ENCODE results near the gene PIP4K2A. TPM values are rescaled to one million over a fixed set of nuclear protein-coding genes. Genes with fewer than 3 reads are reported as not detected.

The PIP4K2A gene
- total and polyA plus RNA-seq, 2 experiments from 2014 or later: 39.9 to 40.1 TPM

GRCh38 chr10:22597138-22597537, 117.2 kb downstream of the PIP4K2A start:
- Histone ChIP-seq H3K4me1 (ENCODE audit: insufficient read depth) (peaks cover 20% of the 10 kb centered on the region), H3K4me3 (no peak overlapping the region), H3F3A (replicated peaks; ENCODE audit: low read depth) (no peaks in the 10 kb centered on the region), H3K4me2 (no peak overlapping the region), H3K27ac (ENCODE audit: low read depth) (no peak overlapping the region), H3K27me3 (ENCODE audit: insufficient read depth) (no peaks in the 10 kb centered on the region), H4K20me1 (replicated peaks; ENCODE audit: insufficient read depth) (0 out of 2 replicates have a peak, but pooled peaks cover 4% of the 10 kb centered on the region), H3K9me2 (ENCODE audit: insufficient read depth) (no peaks in the 10 kb centered on the region), H3K79me2 (replicated peaks; ENCODE audit: insufficient read depth) (peaks cover 21% of the 10 kb centered on the region), H3K36me3 (ENCODE audit: insufficient read depth) (no peaks in the 10 kb centered on the region), H2AFZ (no peak overlapping the region)
- Mint-ChIP-seq H3K27ac (no peak overlapping the region), H3K4me3 (no peak overlapping the region), H3K27me3 (ENCODE audit: insufficient read depth, low read depth, poor library complexity) (peaks cover 1% of the 10 kb centered on the region), H3K9me3 (no peaks in the 10 kb centered on the region), H3K36me3 (ENCODE audit: low read depth) (no peaks in the 10 kb centered on the region; the same call in 2 of the 3 replicates), H3K4me1 (peaks cover 32% of the 10 kb centered on the region)
- TF ChIP-seq EZH2phosphoT487 (IDR thresholded peaks at IDR 0.05; ENCODE audit: unreplicated experiment) (no peak), NANOG (IDR thresholded peaks at IDR 0.05; ENCODE audit: borderline replicate concordance) (no peak), CTCF (conservative IDR thresholded peaks at IDR 0.05; ENCODE audit: low read depth in 2 of 2) (no peak), ZNF462 (CRISPR knock-in tag; IDR thresholded peaks at IDR 0.05) (no peak), ZNF114 (CRISPR knock-in tag; IDR thresholded peaks at IDR 0.05) (no peak), ZNF331 (CRISPR knock-in tag; IDR thresholded peaks at IDR 0.05; ENCODE audit: low read depth) (no peak), REST (IDR thresholded peaks at IDR 0.05; ENCODE audit: unreplicated experiment) (no peak), ETS1 (IDR thresholded peaks at IDR 0.05) (no peak), POLR2AphosphoS5 (IDR thresholded peaks at IDR 0.05; ENCODE audit: low read depth) (no peak), EZH2 (IDR thresholded peaks at IDR 0.05; ENCODE audit: low read depth, unreplicated experiment) (no peak), STAT1 (IDR thresholded peaks at IDR 0.05; ENCODE audit: unreplicated experiment) (no peak), JUNB (IDR thresholded peaks at IDR 0.05; ENCODE audit: unreplicated experiment) (no peak)
- DNase-seq (ENCODE audit: low spot score): no peak
- ATAC-seq: peak; percentile 53; the same call in 2 of the 3 replicates
